ENCODE data around the gene KCNK13. TPM values are rescaled to one million over a fixed set of nuclear protein-coding genes. Genes with fewer than 3 reads are reported as not detected.

KCNK13 gene
- total and polyA plus RNA-seq, 2 donors (not counting 1 experiment from before 2014, with no cell fraction given), result not detected

DNA sequence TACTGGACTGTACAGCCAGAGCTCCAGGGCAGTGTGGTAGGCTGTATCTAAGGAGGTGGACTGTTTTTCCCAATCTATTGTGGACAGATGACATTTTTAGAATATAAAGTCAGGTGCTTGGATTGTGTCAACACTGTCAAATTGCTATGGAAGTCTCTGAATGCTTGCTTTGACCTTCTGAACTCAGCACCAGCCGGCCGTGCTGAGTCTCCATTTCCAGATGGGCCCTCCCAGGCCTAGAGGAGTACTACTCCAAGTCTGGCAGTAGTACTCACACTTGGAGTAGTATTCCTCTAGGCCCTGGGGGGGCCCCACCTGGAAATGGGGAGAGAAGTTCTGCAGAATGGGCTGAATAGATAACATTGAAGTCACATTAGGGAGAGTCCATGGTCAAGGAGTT lies 16.2 kb upstream of the KCNK13 start:
- Histone ChIP-seq H3K27me3 (ENCODE audit: control insufficient read depth, insufficient read depth, low read length) (no peaks in the 10 kb centered on the region), H3K27ac (ENCODE audit: insufficient read depth, low read length) (no peak overlapping the region), H3K9ac (ENCODE audit: insufficient read depth, low read length) (no peak overlapping the region), H3K9me3 (ENCODE audit: control insufficient read depth, insufficient read depth, low read depth, low read length) (no peaks in the 10 kb centered on the region), H3K4me3 (replicated peaks in 1 of 4; ENCODE audit: control extremely low read depth in 1 of 4, insufficient read depth in 1 of 4, low read depth in 3 of 4, low read length in 4 of 4) (no peak overlapping the region), H3K36me3 (ENCODE audit: control insufficient read depth, insufficient read depth, low read length) (peaks cover 3% of the 10 kb centered on the region), H4K20me1 (ENCODE audit: control insufficient read depth, extremely low read depth, insufficient read depth, low read length) (no peaks in the 10 kb centered on the region), H3K4me2 (ENCODE audit: extremely low read depth, insufficient read depth, low read length) (no peak overlapping the region), H3K79me2 (ENCODE audit: control insufficient read depth, insufficient read depth, low read length) (no peaks in the 10 kb centered on the region), H3K4me1 (ENCODE audit: control insufficient read depth, extremely low read depth, insufficient read depth, low read length) (no peaks in the 10 kb centered on the region), H2AFZ (ENCODE audit: low read length) (no peak overlapping the region)
- DNase-seq (ENCODE audit: low read depth in 2 of 2), result no peak
- no peak for TF ChIP-seq EZH2 (IDR thresholded peaks at IDR 0.05; ENCODE audit: low read length, missing control alignments)
- TF ChIP-seq, protein P1, sequence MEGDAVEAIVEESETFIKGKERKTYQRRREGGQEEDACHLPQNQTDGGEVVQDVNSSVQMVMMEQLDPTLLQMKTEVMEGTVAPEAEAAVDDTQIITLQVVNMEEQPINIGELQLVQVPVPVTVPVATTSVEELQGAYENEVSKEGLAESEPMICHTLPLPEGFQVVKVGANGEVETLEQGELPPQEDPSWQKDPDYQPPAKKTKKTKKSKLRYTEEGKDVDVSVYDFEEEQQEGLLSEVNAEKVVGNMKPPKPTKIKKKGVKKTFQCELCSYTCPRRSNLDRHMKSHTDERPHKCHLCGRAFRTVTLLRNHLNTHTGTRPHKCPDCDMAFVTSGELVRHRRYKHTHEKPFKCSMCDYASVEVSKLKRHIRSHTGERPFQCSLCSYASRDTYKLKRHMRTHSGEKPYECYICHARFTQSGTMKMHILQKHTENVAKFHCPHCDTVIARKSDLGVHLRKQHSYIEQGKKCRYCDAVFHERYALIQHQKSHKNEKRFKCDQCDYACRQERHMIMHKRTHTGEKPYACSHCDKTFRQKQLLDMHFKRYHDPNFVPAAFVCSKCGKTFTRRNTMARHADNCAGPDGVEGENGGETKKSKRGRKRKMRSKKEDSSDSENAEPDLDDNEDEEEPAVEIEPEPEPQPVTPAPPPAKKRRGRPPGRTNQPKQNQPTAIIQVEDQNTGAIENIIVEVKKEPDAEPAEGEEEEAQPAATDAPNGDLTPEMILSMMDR (conservative IDR thresholded peaks at IDR 0.05 in 1 of 2, IDR thresholded peaks at IDR 0.05 in 1 of 2; ENCODE audit: low read depth in 1 of 2, low read length in 2 of 2), result no peak

DNA sequence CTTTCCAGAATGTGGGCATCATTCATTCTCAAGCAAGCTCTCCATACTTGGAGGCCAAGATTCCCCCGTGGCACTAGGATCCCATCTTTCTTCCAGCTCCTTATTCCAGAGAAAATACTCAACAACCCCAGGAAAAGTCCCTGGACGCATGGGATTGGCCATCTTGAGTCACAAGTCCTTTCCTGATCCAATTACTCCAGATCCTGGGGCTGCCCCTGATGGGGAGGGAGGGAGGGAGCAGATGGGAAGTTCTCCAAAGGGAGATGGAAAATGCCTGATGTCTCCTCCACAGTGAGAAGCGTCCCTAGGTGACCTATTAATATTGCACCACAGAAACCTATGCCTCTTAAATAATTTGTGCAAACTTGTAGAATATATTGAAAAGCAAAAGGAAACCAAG lies 12.4 kb upstream of the KCNK13 start:
- TF ChIP-seq, protein P1 (conservative IDR thresholded peaks at IDR 0.05 in 1 of 2, IDR thresholded peaks at IDR 0.05 in 1 of 2; ENCODE audit: low read depth in 1 of 2, low read length in 2 of 2), result no peak
- no peak for TF ChIP-seq EZH2 (IDR thresholded peaks at IDR 0.05; ENCODE audit: low read length, missing control alignments)
- Histone ChIP-seq H3K27ac (ENCODE audit: insufficient read depth, low read length) (no peak overlapping the region), H3K4me2 (ENCODE audit: extremely low read depth, insufficient read depth, low read length) (no peak overlapping the region), H3K4me3 (replicated peaks in 1 of 4; ENCODE audit: control extremely low read depth in 1 of 4, insufficient read depth in 1 of 4, low read depth in 3 of 4, low read length in 4 of 4) (no peak overlapping the region), H3K4me1 (ENCODE audit: control insufficient read depth, extremely low read depth, insufficient read depth, low read length) (no peaks in the 10 kb centered on the region), H3K27me3 (ENCODE audit: control insufficient read depth, insufficient read depth, low read length) (no peaks in the 10 kb centered on the region), H3K9me3 (ENCODE audit: control insufficient read depth, insufficient read depth, low read depth, low read length) (no peaks in the 10 kb centered on the region), H3K36me3 (ENCODE audit: control insufficient read depth, insufficient read depth, low read length) (no peaks in the 10 kb centered on the region), H4K20me1 (ENCODE audit: control insufficient read depth, extremely low read depth, insufficient read depth, low read length) (no peaks in the 10 kb centered on the region), H2AFZ (ENCODE audit: low read length) (no peak overlapping the region), H3K9ac (ENCODE audit: insufficient read depth, low read length) (no peak overlapping the region), H3K79me2 (ENCODE audit: control insufficient read depth, insufficient read depth, low read length) (no peaks in the 10 kb centered on the region)
- no peak for DNase-seq (ENCODE audit: low read depth in 2 of 2)

DNA sequence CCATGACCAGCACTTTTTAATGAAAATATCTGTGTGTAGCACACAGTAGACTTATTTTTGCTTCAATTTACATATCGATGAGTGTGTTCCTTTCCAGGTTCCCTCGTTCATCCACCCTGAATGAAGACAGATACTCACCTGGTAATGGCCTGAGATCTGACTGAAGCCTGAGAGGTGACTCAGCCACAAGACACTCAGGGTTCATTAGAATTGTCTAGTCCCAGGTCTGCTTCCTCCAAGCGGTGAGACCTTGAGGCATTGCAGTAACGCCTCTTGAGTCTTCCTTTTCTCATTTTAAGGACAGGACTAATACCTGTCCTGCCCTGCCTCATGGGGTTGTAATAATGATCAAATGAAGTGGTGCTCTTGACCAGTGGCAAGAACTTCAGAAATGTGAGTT lies 11.5 kb upstream of the KCNK13 start:
- H3K27ac ChIP-seq (ENCODE audit: insufficient read depth, low read length), result no peak overlapping the region
- no peaks in the 10 kb centered on the region for H4K20me1 ChIP-seq (ENCODE audit: control insufficient read depth, extremely low read depth, insufficient read depth, low read length)
- H3K79me2 ChIP-seq (ENCODE audit: control insufficient read depth, insufficient read depth, low read length), result no peaks in the 10 kb centered on the region
- no peak overlapping the region for H2AFZ ChIP-seq (ENCODE audit: low read length)
- no peak overlapping the region for H3K4me2 ChIP-seq (ENCODE audit: extremely low read depth, insufficient read depth, low read length)
- no peaks in the 10 kb centered on the region for H3K4me1 ChIP-seq (ENCODE audit: control insufficient read depth, extremely low read depth, insufficient read depth, low read length)
- no peak for TF ChIP-seq EZH2 (IDR thresholded peaks at IDR 0.05; ENCODE audit: low read length, missing control alignments)
- TF ChIP-seq, protein P1 (conservative IDR thresholded peaks at IDR 0.05 in 1 of 2, IDR thresholded peaks at IDR 0.05 in 1 of 2; ENCODE audit: low read depth in 1 of 2, low read length in 2 of 2), result no peak
- no peaks in the 10 kb centered on the region for H3K36me3 ChIP-seq (ENCODE audit: control insufficient read depth, insufficient read depth, low read length)
- H3K9ac ChIP-seq (ENCODE audit: insufficient read depth, low read length), result no peak overlapping the region
- H3K27me3 ChIP-seq (ENCODE audit: control insufficient read depth, insufficient read depth, low read length), result no peaks in the 10 kb centered on the region
- no peak overlapping the region for H3K4me3 ChIP-seq (replicated peaks in 1 of 4; ENCODE audit: control extremely low read depth in 1 of 4, insufficient read depth in 1 of 4, low read depth in 3 of 4, low read length in 4 of 4)
- H3K9me3 ChIP-seq (ENCODE audit: control insufficient read depth, insufficient read depth, low read depth, low read length), result no peaks in the 10 kb centered on the region
- no peak for DNase-seq (ENCODE audit: low read depth in 2 of 2)

Measured in fibroblast of lung (primary cell).